Activated CD8-positive, alpha-beta T cell treated with anti-CD3 and anti-CD28 coated beads, Interleukin-2, amount 10 ng/mL, durations not matched to agents 7 days and 5 days (primary cell): ENCODE data around the gene P2RY6. TPM values are rescaled to one million over a fixed set of nuclear protein-coding genes. Genes with fewer than 3 reads are reported as not detected.

Experiments
- ATAC-seq: fragments of 150-1000 bp; cut with Tn5 transposase; one replicate; pipeline ENCODE4 v1.10.0; 2021; ENCODE audit warnings: moderate library complexity
- CTCF ChIA-PET: fragments of 350-600 bp; sonication (Branson Sonifier 250); formaldehyde crosslinking; loops from one replicate; lab custom pipeline; 2021; ENCODE audit warnings: antibody characterized with exemption; lab: Charles Lee
- POLR2A ChIA-PET: fragments of 350-600 bp; sonication (Branson Sonifier 250); formaldehyde crosslinking; loops from one replicate; lab custom pipeline; 2021; ENCODE audit warnings: antibody characterized with exemption; lab: Charles Lee
- DNase-seq: peaks from one replicate; pipeline ENCODE4 v3.0.0-alpha.2; 2020
- H3K27ac Mint-ChIP-seq: one replicate; pipeline ENCODE4 v1.8.0; 2021; ENCODE audit warnings: mild to moderate bottlenecking, mixed read lengths
- H3K27me3 Mint-ChIP-seq: one replicate; pipeline ENCODE4 v1.8.0; 2021; ENCODE audit warnings: low read depth, mixed read lengths
- H3K36me3 Mint-ChIP-seq: one replicate; pipeline ENCODE4 v1.8.0; 2021; ENCODE audit warnings: low read depth, mixed read lengths
- H3K4me1 Mint-ChIP-seq: one replicate; pipeline ENCODE4 v1.8.0; 2021; ENCODE audit warnings: low read depth, mixed read lengths
- H3K4me3 Mint-ChIP-seq: one replicate; pipeline ENCODE4 v1.8.0; 2021; ENCODE audit warnings: mild to moderate bottlenecking, mixed read lengths
- H3K9me3 Mint-ChIP-seq: one replicate; pipeline ENCODE4 v1.8.0; 2022; ENCODE audit warnings: mixed read lengths; ENCODE audit not compliant: insufficient read depth
- total RNA-seq, 2 experiments: library from RNA; stranded (reverse); gene quantifications; one replicate each; pipeline ENCODE4 v1.2.3, GENCODE V29; 2021

P2RY6 gene
- total RNA-seq, 2 experiments from 2014 or later, result not detected

DNA sequence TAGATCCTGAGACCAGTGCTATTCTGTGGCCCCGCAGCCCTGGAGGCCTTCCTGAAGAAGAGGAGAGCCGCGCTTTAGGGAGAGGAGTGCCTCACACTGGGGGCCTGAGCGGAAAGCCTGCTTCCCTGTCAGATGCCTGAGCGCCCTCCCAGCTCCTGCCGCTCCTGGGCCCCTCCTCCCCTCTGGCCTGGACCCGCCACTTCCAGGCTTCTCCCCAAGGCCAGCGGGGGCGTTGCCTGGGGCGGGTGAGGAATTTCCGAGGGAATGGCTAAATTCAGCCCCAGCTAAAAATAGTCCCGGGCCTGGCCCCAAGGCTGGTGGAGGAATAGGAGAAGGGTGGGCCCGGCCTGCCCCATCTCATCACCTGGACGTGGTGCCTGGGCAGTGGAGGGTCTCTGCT lies 51.3 kb downstream of the P2RY6 start:
- Mint-ChIP-seq H3K9me3 (no peaks in the 10 kb centered on the region), H3K4me3 (no peak overlapping the region), H3K27ac (no peak overlapping the region), H3K4me1 (peaks cover 23% of the 10 kb centered on the region), H3K27me3 (no peaks in the 10 kb centered on the region), H3K36me3 (no peaks in the 10 kb centered on the region)
- DNase-seq (no peak), ATAC-seq (no peak)
- ChIA-PET CTCF (interaction anchor here (1.4 to 3.0 kb wide), 2 partner anchors 15 to 17 kb away, joined by 4 to 13 read pairs; partner anchors contain the start of gene ARHGEF17), POLR2A (no interaction called here)

GRCh38 chr11:73324116-73324515 lies 52.0 kb downstream of the P2RY6 start:
- ATAC-seq (no peak), DNase-seq (no peak)
- Mint-ChIP-seq H3K27ac (no peak overlapping the region), H3K36me3 (no peaks in the 10 kb centered on the region), H3K4me3 (no peak overlapping the region), H3K27me3 (peaks cover 2% of the 10 kb centered on the region), H3K4me1 (peaks cover 23% of the 10 kb centered on the region), H3K9me3 (no peaks in the 10 kb centered on the region)
- POLR2A ChIA-PET, result no interaction called here
- CTCF ChIA-PET, result interaction anchor here (1.4 kb wide), 1 partner anchor 16 kb away, joined by 4 read pairs; the partner anchor contains the start of gene ARHGEF17

DNA sequence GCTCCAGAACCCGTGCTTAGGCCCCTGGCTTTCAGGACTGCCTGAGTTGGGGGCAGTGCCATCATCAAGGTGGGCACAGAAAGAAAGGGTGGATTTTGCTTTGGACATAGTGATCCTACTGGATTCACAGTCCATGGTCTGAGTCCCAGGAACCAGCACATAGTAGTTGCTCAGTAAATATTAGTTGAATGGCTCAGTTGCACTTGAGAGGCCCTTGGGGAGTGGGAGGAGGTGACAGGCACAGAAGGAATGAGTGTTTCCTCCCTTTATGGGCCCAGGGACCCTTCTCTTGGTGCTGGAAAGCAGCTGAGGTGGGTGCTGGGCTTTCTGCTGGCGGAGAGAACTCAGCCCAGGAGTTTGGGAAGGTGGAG lies 52.5 kb downstream of the P2RY6 start:
- Mint-ChIP-seq H3K9me3 (no peaks in the 10 kb centered on the region), H3K27me3 (peaks cover 2% of the 10 kb centered on the region), H3K4me3 (no peak overlapping the region), H3K4me1 (peaks cover 23% of the 10 kb centered on the region), H3K36me3 (no peaks in the 10 kb centered on the region), H3K27ac (no peak overlapping the region)
- no peak for ATAC-seq
- ChIA-PET POLR2A (no interaction called here), CTCF (interaction anchor here (1.4 kb wide), 1 partner anchor 17 kb away, joined by 4 read pairs; the partner anchor contains the start of gene ARHGEF17)
- no peak for DNase-seq

DNA sequence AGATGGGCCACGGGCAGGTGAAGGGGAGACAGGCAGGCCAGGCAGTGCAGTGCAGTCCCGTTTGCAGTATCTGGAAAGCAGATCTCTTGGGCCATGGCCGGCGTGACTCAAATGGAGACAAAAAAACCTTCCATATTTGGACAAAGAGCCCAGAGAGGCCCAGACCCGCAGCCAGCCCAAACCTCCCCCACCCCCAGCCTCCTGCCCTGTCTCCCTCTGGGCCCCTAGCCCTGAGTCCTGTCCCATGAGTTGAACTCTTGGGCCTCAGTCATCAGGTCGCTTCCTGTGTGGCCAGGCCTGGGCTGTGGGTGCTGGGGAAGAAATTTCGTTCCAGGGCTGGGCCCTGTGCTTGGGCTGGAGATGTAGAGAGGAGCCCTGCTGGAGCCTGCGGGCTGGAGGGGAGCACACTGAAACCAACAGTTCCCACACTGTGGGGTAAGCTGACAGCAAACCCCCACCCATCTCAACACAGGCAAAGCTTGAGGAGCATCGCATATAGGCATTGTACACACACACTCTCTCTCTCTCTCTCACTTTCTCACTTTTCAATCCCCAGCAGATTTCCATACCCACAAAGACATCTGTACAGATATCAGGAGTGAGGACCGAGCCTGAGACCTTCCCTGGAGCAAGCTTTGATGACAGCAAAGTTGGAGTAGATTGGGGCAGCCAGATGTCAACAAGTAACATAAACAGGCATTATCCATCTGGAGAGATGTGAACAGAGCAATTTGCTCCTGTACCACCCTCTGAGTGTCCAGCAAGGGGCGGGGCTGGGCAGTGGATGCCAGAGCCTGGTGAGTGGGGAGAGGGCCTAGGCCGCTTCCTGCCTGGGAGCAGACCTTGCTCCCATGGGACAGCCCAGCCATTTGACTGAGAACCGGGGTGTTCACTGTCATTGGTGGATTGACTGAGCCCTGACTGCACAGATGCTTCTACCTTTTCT lies 53.2 kb downstream of the P2RY6 start:
- Mint-ChIP-seq H3K4me3 (no peak overlapping the region), H3K27ac (no peak overlapping the region), H3K9me3 (no peaks in the 10 kb centered on the region), H3K27me3 (peaks cover 2% of the 10 kb centered on the region), H3K36me3 (no peaks in the 10 kb centered on the region), H3K4me1 (peaks cover 23% of the 10 kb centered on the region)
- CTCF ChIA-PET, result interaction anchor here (0.8 to 3.1 kb wide), 4 partner anchors 11 to 27 kb away, joined by 3 to 23 read pairs (median 6); partner anchors contain the start of gene ARHGEF17
- DNase-seq (no peak), ATAC-seq (no peak)
- POLR2A ChIA-PET, result no interaction called here

DNA sequence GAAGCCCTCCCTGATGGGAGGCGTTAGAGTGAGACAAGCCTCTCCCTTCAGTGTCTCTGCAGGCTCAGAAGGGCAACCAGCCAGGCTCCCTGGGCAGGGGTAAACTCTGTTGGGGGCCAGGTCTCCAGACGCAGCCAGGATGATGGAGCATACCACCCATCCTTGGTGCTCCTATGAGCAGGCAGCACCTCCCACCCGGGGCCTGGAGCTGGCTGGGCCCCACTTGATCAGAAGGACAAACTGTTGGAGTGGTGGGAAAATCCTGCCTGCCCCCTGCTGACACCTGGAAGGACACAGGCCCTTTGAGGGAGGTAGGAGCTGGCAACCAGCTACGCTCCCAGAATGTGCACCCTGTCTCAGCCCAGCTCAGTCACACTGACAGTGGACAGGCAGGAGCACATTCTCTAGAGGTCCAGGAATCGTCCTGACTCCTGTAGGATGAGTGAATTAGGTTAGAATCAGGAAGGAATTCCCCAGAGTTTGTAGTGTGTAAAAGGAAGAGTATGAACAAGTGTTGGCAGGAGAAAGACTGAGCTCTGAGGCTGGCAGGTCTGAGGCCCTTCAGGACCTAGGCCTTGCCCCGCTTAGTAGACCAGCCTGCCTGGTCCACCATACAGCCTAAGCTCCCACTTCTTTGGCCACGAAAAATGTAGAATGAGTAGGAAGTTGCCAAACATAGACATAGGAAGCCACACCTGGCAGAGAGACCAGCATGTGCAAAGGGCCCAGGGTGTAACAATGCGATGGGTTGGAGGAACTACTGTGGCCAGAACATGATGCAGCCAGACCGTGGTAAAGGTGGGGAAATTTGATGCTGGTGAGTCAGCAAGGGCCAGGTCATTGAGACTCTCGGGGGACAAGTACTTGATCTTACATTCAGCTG lies 55.0 kb downstream of the P2RY6 start:
- ChIA-PET CTCF (interaction anchor here (0.6 to 3.1 kb wide), 6 partner anchors 9 to 299 kb away, joined by 3 to 23 read pairs (median 6); no protein-coding TSS in a partner anchor), POLR2A (no interaction called here)
- no peaks in the 10 kb centered on the region for H3K9me3 Mint-ChIP-seq
- ATAC-seq, result no peak
- peaks cover 3% of the 10 kb centered on the region for H3K27me3 Mint-ChIP-seq
- no peaks in the 10 kb centered on the region for H3K36me3 Mint-ChIP-seq
- DNase-seq, result no peak
- H3K4me1 Mint-ChIP-seq, result peaks cover 14% of the 10 kb centered on the region
- no peak overlapping the region for H3K4me3 Mint-ChIP-seq
- H3K27ac Mint-ChIP-seq, result no peak overlapping the region

- Mint-ChIP-seq H3K9me3 (no peaks in the 10 kb centered on the region), H3K4me3 (no peak overlapping the region), H3K27me3 (peaks cover 3% of the 10 kb centered on the region), H3K4me1 (peaks cover 13% of the 10 kb centered on the region), H3K36me3 (no peaks in the 10 kb centered on the region), H3K27ac (no peak overlapping the region)
- DNase-seq, result no peak
- ChIA-PET CTCF (interaction anchor here (0.6 to 3.1 kb wide), 7 partner anchors 8 to 298 kb away, joined by 3 to 23 read pairs (median 3); no protein-coding TSS in a partner anchor), POLR2A (no interaction called here)
- no peak for ATAC-seq
Measured at GRCh38 chr11:73327812-73328364, 55.8 kb downstream of the P2RY6 start.

DNA sequence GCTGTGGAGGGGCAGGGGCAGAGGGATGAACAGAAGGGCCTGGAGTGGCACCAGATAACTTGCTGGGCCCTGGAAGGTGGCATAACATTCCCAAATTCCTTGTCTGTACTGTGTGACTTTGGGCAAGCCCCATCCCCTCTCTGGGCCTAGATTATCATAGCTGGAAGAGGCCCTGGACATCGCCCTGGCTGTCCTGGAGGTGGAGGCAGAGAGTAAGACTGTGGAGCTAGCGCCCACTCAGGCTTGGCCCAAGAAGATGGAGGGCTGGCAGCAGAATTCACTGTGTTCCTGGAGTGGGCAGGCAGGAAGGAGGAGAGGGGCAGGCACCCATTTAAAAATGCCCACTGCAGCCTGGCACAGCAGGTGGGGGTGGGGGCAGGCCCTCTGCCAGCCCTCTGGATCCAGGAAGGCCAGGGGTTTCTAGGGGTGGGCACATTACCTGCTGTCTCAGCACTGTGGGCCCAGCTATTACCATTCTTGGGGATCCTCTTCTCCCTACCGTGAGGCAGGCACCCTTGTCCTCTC lies 58.5 kb downstream of the P2RY6 start:
- no peak overlapping the region for H3K27ac Mint-ChIP-seq

GRCh38 chr11:73331138-73331916 lies 59.2 kb downstream of the P2RY6 start:
- H3K27me3 Mint-ChIP-seq, result peaks cover 3% of the 10 kb centered on the region
- ATAC-seq (no peak), DNase-seq (no peak)
- H3K4me1 Mint-ChIP-seq, result peaks cover 16% of the 10 kb centered on the region
- ChIA-PET CTCF (interaction anchor here (1.2 to 1.5 kb wide), 2 partner anchors 25 to 36 kb away, joined by 4 to 5 read pairs; no protein-coding TSS in a partner anchor), POLR2A (interaction anchor here (0.6 to 0.7 kb wide), 2 partner anchors 92 to 98 kb away, joined by 3 read pairs; no protein-coding TSS in a partner anchor)
- no peak overlapping the region for H3K27ac Mint-ChIP-seq
- no peak overlapping the region for H3K4me3 Mint-ChIP-seq
- no peaks in the 10 kb centered on the region for H3K9me3 Mint-ChIP-seq
- H3K36me3 Mint-ChIP-seq, result no peaks in the 10 kb centered on the region

More for the DNA sequence above, 58.5 kb downstream of the P2RY6 start:
- Mint-ChIP-seq H3K4me3 (no peak overlapping the region), H3K36me3 (no peaks in the 10 kb centered on the region), H3K27me3 (peaks cover 3% of the 10 kb centered on the region), H3K9me3 (no peaks in the 10 kb centered on the region), H3K4me1 (peaks cover 11% of the 10 kb centered on the region)
- ChIA-PET POLR2A (interaction anchor here (0.7 kb wide), 1 partner anchor 99 kb away, joined by 3 read pairs; no protein-coding TSS in a partner anchor), CTCF (interaction anchor here (1.2 to 1.5 kb wide), 2 partner anchors 24 to 35 kb away, joined by 4 to 5 read pairs; no protein-coding TSS in a partner anchor)
- ATAC-seq (no peak), DNase-seq (no peak)

- ATAC-seq (no peak), DNase-seq (no peak)
- H3K36me3 Mint-ChIP-seq, result no peaks in the 10 kb centered on the region
- H3K4me3 Mint-ChIP-seq, result no peak overlapping the region
- no peaks in the 10 kb centered on the region for H3K9me3 Mint-ChIP-seq
- peaks cover 11% of the 10 kb centered on the region for H3K4me1 Mint-ChIP-seq
- POLR2A ChIA-PET, result no interaction called here
- CTCF ChIA-PET, result interaction anchor here (1.8 to 4.6 kb wide), 3 partner anchors 16 to 44 kb away, joined by 6 to 93 read pairs (median 31); partner anchors contain the start of gene ARHGEF17
- peaks cover 3% of the 10 kb centered on the region for H3K27me3 Mint-ChIP-seq
- no peak overlapping the region for H3K27ac Mint-ChIP-seq
Measured at GRCh38 chr11:73333173-73333572, 61.0 kb downstream of the P2RY6 start.

DNA sequence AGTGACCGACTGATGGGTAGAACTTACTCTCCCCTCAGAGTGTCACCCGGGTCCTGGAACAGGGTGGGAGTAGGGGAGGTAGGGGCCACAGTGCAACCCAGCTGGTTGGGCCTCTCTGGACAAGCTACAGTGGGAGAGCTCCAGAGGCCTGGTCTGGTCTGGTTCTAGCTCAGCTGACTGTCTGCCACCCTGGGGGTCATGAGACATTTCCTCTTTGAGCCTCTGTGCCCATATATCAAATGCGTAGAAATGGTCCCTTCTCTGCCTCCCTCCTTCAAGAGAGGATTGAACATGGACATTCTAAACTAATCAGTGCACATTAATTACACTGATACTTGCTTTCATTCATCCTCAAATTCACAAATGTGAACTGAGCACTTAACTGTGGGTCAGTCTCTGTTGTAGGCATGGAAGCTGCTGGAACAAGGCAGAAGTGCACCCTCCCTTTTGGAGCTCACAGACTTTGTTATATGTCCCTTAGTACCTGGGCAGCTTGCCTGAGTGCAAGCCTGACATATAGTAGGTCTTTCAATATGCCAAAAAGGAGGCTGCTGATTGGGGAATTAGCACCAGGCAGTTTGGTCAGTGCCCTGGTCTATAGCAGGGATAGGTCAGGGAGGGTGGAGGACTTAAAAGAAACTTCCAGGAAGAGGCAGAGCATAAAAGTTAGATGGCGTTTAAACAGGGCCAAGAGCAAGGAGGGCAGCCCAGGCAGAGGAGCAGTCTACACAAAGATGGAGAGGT lies 61.7 kb downstream of the P2RY6 start:
- ChIA-PET POLR2A (no interaction called here), CTCF (interaction anchor here (1.8 to 4.6 kb wide), 5 partner anchors 16 to 45 kb away, joined by 6 to 93 read pairs (median 28); partner anchors contain the start of gene ARHGEF17)
- Mint-ChIP-seq H3K27ac (no peak overlapping the region), H3K27me3 (peaks cover 2% of the 10 kb centered on the region), H3K36me3 (no peaks in the 10 kb centered on the region), H3K4me3 (no peak overlapping the region), H3K4me1 (peaks cover 11% of the 10 kb centered on the region), H3K9me3 (no peaks in the 10 kb centered on the region)
- no peak for DNase-seq
- no peak for ATAC-seq
